BE2C (cell line): ENCODE results near the gene SLC35G3.
"Not testable (repeated sequence)": the region's sequence is repeated elsewhere in the genome, so short reads cannot be mapped to it uniquely, and the experiment has no call there.

Experiments used
- DNase-seq: peaks from one replicate; pipeline ENCODE4 v3.0.0-alpha.2; 2020
- H3K27me3 ChIP-seq: fragments of 250-450 bp; sonication (Bioruptor Pico); 2 replicates; pipeline ENCODE4 v1.5.1; 2020; ENCODE audit warnings: mild to moderate bottlenecking
- H3K36me3 ChIP-seq: fragments of 250-450 bp; sonication (Bioruptor Pico); 2 replicates; pipeline ENCODE4 v1.5.1; 2020; ENCODE audit warnings: mild to moderate bottlenecking
- H3K4me1 ChIP-seq: fragments of 250-450 bp; sonication (Bioruptor Pico); 2 replicates; pipeline ENCODE4 v1.5.1; 2020
- H3K4me3 ChIP-seq: 2 replicates; pipeline ENCODE4 v1.5.1; 2011; ENCODE audit warnings: low read depth, low read length
- H3K9me3 ChIP-seq: fragments of 250-450 bp; sonication (Bioruptor Pico); 2 replicates; pipeline ENCODE4 v1.5.1; 2020
- CTCF ChIP-seq: IDR thresholded peaks from 2 replicates; pipeline ENCODE4 v1.5.1; 2012; ENCODE audit warnings: mild to moderate bottlenecking, low read depth, low read length

The SLC35G3 gene

GRCh38 chr17:35154196-35155165 is 39.7 kb downstream of the SLC35G3 start:
- TF ChIP-seq CTCF = no peak
- Histone ChIP-seq H3K36me3 (no peaks in the 10 kb centered on the region), H3K9me3 (no peaks in the 10 kb centered on the region), H3K4me1 (no peaks in the 10 kb centered on the region), H3K27me3 (peaks cover 20% of the 10 kb centered on the region), H3K4me3 (no peak overlapping the region)
- DNase-seq = no peak

DNA sequence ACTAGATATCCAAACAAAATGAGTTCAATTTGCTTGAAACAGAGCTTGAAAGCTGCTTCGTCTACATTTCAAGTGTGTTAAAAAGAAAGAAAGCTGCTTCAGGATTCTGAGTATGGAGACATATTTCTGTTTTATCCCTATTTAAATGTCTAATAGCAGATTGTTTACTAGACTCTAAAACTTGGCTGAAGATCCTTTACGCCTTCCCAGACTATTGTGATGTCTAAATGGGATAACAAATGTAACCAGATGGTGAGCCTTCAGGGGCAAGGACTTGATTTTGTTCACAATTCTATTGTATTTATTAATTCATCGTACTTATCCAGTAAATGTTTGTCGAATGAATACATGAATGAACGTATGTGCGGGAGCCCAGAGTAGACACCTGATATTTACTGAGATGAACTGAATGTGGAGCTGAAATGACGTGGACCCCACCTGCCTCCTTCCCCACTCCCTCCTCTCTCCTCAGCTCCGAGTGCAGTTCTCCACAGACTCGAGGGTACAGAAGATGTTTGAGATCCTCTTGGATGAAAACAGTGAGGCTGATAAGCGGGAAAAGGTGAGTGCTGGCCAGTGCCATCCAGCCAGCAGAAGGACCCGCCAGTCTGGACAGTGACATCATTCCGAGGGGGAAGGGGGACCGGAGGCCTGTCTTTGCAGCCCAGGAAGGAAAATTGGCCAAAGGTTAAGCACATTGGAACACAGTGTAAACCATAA is 41.6 kb downstream of the SLC35G3 start:
- Histone ChIP-seq H3K36me3 (no peaks in the 10 kb centered on the region), H3K9me3 (no peaks in the 10 kb centered on the region), H3K4me3 (no peak overlapping the region), H3K27me3 (peaks cover 15% of the 10 kb centered on the region), H3K4me1 (no peaks in the 10 kb centered on the region)
- no peak for DNase-seq
- no peak for TF ChIP-seq CTCF

DNA sequence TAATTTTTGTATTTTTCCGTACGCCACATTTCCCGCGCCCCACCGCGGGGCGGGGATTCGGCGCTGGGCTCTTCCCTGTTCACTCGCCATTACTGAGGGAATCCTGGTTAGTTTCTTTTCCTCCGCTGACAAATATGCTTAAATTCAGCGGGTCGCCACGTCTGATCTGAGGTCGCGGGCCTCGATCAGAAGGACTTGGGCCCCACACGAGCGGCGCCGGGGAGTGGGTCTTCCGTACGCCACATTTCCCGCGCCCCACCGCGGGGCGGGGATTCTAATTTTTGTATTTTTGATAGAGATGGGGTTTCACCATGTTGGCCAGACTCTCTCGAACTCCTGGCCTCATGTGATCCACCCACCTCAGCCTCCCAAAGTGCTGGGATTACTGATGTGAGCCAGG is 43.1 kb downstream of the SLC35G3 start:
- H3K9me3 ChIP-seq, DNase-seq, H3K4me3 ChIP-seq, H3K36me3 ChIP-seq, H3K4me1 ChIP-seq: not testable (repeated sequence)
- H3K27me3 ChIP-seq = peaks cover 15% of the 10 kb centered on the region

GRCh38 chr17:35149941-35150340 is 44.3 kb downstream of the SLC35G3 start:
- no peak for TF ChIP-seq CTCF
- Histone ChIP-seq H3K4me1 (no peaks in the 10 kb centered on the region), H3K9me3 (no peaks in the 10 kb centered on the region)

GRCh38 chr17:35148144-35148543 is 46.0 kb downstream of the SLC35G3 start:
- H3K36me3 ChIP-seq = no peaks in the 10 kb centered on the region
- TF ChIP-seq CTCF = no peak
- H3K4me3 ChIP-seq = no peak overlapping the region
- H3K27me3 ChIP-seq = peaks cover 9% of the 10 kb centered on the region
- no peak for DNase-seq
- H3K9me3 ChIP-seq = no peaks in the 10 kb centered on the region
- no peaks in the 10 kb centered on the region for H3K4me1 ChIP-seq

More at GRCh38 chr17:35149941-35150340, 44.3 kb downstream of the SLC35G3 start:
- no peak for DNase-seq
- Histone ChIP-seq H3K4me3 (no peak overlapping the region), H3K36me3 (no peaks in the 10 kb centered on the region), H3K27me3 (peaks cover 15% of the 10 kb centered on the region)

- peaks cover 2% of the 10 kb centered on the region for H3K27me3 ChIP-seq
- H3K9me3 ChIP-seq = no peaks in the 10 kb centered on the region
- no peak within 1 kb of the TSS for H3K4me3 ChIP-seq
- DNase-seq = no peak
- H3K36me3 ChIP-seq = no peaks in the 10 kb centered on the region
- H3K4me1 ChIP-seq = no peaks in the 10 kb centered on the region
- no peak for TF ChIP-seq CTCF
Observed at GRCh38 chr17:35147375-35147905, 46.8 kb downstream of the SLC35G3 start, which contains the start of gene UNC45B. Gene UNC45B, plus strand, starts transcription at chr17:35147817. Its CDS starts 447 bp downstream, at chr17:35148264.
